Measurements from ENCODE around the gene MACROH2A2. TPM values are rescaled to one million over a fixed set of nuclear protein-coding genes. Genes with fewer than 3 reads are reported as not detected.
A peak's percentile ranks its signal among the peaks of the same experiment; 100 is the strongest.
"Not testable (repeated sequence)": the region's sequence is repeated elsewhere in the genome, so short reads cannot be mapped to it uniquely, and the experiment has no call there.

MACROH2A2 gene
- total RNA-seq, 1 experiment from 2014 or later = 11.3 TPM

GRCh38 chr10:70041016-70041415 is 11.6 kb upstream of the MACROH2A2 start:
- DNase-seq = no peak
- Mint-ChIP-seq H3K9me3 (peaks cover 10 to 18% of the 10 kb centered on the region in 2 experiments), H3K27ac (peak overlapping the region in 1 of 3 experiments; percentile 13; a peak in 1 of 7 replicates), H3K36me3 (ENCODE audit: insufficient read depth in 1 of 3, low read depth in 3 of 3) (peaks cover 0 to 8% (median 5%) of the 10 kb centered on the region in 3 experiments; a peak in 1 of 7 replicates), H3K4me3 (peak overlapping the region in 1 of 2 experiments; percentile 53; a peak in 2 of 5 replicates), H3K4me1 (peaks cover 24 to 29% of the 10 kb centered on the region in 2 experiments), H3K27me3 (ENCODE audit: low read depth) (peaks cover 91% of the 10 kb centered on the region)
- Histone ChIP-seq H3K9ac (ENCODE audit: extremely low read depth, insufficient read length, low read length) (no peak overlapping the region), H3K79me1 (ENCODE audit: insufficient read depth, low read depth, low read length, poor library complexity, severe bottlenecking) (no peaks in the 10 kb centered on the region), H3K56ac (ENCODE audit: insufficient read length, low read depth, low read length) (no peak overlapping the region), H3K4me2 (ENCODE audit: insufficient read depth, insufficient read length, low read length) (no peak overlapping the region), H3K79me2 (ENCODE audit: insufficient read depth, low read length) (no peaks in the 10 kb centered on the region), H4K8ac (replicated peaks; ENCODE audit: insufficient read length, low read depth, low read length) (no peak overlapping the region), H2BK20ac (ENCODE audit: low read depth, low read length, poor library complexity, severe bottlenecking) (no peak overlapping the region), H3K18ac (ENCODE audit: insufficient read length, low read depth, low read length) (no peak overlapping the region), H3K4ac (ENCODE audit: low read depth, low read length) (no peak overlapping the region), H4K5ac (ENCODE audit: insufficient read length, low read depth, low read length) (no peak overlapping the region), H3T11ph (ENCODE audit: low read length) (no peak overlapping the region), H2BK15ac (ENCODE audit: low read depth, low read length) (no peak overlapping the region), H2AK5ac (ENCODE audit: insufficient read length, low read length) (no peak overlapping the region), H2BK12ac (ENCODE audit: insufficient read length, low read depth, low read length) (no peak overlapping the region), H3K14ac (ENCODE audit: insufficient read depth, low read length) (no peak overlapping the region), H3K27ac (ENCODE audit: insufficient read length, low read depth, low read length) (no peak overlapping the region), H3K9me3 (ENCODE audit: control insufficient read depth, low read depth, low read length) (no peaks in the 10 kb centered on the region), H3K4me1 (ENCODE audit: insufficient read depth, low read length) (peaks cover 7% of the 10 kb centered on the region), H3K23me2 (ENCODE audit: insufficient read length, low read depth, low read length, poor library complexity, severe bottlenecking) (no peaks in the 10 kb centered on the region), H2BK120ac (ENCODE audit: low read depth, low read length, poor library complexity, severe bottlenecking) (no peak overlapping the region), H2BK5ac (ENCODE audit: insufficient read length, low read length) (no peak overlapping the region), H4K20me1 (ENCODE audit: control insufficient read depth, insufficient read depth, insufficient read length) (no peaks in the 10 kb centered on the region), H3K27me3 (ENCODE audit: insufficient read depth, low read length) (peaks cover 14% of the 10 kb centered on the region), H3K23ac (ENCODE audit: insufficient read length, low read depth, low read length) (no peak overlapping the region), H2AFZ (ENCODE audit: low read length) (no peak overlapping the region), H4K91ac (ENCODE audit: insufficient read length, low read depth, low read length) (no peak overlapping the region)
- TF ChIP-seq, protein P1, sequence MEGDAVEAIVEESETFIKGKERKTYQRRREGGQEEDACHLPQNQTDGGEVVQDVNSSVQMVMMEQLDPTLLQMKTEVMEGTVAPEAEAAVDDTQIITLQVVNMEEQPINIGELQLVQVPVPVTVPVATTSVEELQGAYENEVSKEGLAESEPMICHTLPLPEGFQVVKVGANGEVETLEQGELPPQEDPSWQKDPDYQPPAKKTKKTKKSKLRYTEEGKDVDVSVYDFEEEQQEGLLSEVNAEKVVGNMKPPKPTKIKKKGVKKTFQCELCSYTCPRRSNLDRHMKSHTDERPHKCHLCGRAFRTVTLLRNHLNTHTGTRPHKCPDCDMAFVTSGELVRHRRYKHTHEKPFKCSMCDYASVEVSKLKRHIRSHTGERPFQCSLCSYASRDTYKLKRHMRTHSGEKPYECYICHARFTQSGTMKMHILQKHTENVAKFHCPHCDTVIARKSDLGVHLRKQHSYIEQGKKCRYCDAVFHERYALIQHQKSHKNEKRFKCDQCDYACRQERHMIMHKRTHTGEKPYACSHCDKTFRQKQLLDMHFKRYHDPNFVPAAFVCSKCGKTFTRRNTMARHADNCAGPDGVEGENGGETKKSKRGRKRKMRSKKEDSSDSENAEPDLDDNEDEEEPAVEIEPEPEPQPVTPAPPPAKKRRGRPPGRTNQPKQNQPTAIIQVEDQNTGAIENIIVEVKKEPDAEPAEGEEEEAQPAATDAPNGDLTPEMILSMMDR (conservative IDR thresholded peaks at IDR 0.05) = no peak
- no CpG with 5 or more reads among the region's 2 CpGs for WGBS (ENCODE audit: extremely low coverage, insufficient read length, low lambda C conversion rate)

DNA sequence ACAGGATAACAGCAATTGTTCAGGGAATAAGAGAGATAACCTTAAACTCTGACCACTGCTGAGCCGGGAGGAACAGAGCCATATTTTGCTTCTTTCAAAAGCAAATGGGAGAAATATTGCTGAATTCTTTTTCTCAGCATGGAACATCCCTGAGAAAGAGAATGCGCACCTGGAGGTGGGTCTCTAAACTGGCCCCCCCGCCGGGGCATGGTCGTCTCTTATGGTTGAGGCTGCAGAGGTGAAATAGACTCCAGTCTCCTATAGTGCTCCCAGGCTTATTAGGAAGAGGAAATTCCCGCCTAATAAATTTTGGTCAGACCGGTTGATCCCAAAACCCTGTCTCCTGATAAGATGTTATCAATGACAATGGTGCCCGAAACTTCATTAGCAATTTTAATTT is 10.9 kb upstream of the MACROH2A2 start:
- WGBS (ENCODE audit: extremely low coverage, insufficient read length, low lambda C conversion rate) = no CpG with 5 or more reads among the region's 8 CpGs
- not testable (repeated sequence) for H3K4ac ChIP-seq (ENCODE audit: low read depth, low read length); H2BK12ac ChIP-seq (ENCODE audit: insufficient read length, low read depth, low read length); H3K9ac ChIP-seq (ENCODE audit: extremely low read depth, insufficient read length, low read length); H2BK20ac ChIP-seq (ENCODE audit: low read depth, low read length, poor library complexity, severe bottlenecking); H2BK15ac ChIP-seq (ENCODE audit: low read depth, low read length); H2BK120ac ChIP-seq (ENCODE audit: low read depth, low read length, poor library complexity, severe bottlenecking); H2AK5ac ChIP-seq (ENCODE audit: insufficient read length, low read length); H4K8ac ChIP-seq (replicated peaks; ENCODE audit: insufficient read length, low read depth, low read length); H3K23ac ChIP-seq (ENCODE audit: insufficient read length, low read depth, low read length); H3K27ac ChIP-seq (ENCODE audit: insufficient read length, low read depth, low read length); H2BK5ac ChIP-seq (ENCODE audit: insufficient read length, low read length); H3K23me2 ChIP-seq (ENCODE audit: insufficient read length, low read depth, low read length, poor library complexity, severe bottlenecking); H3T11ph ChIP-seq (ENCODE audit: low read length); H4K20me1 ChIP-seq (ENCODE audit: control insufficient read depth, insufficient read depth, insufficient read length); H3K56ac ChIP-seq (ENCODE audit: insufficient read length, low read depth, low read length); H3K79me1 ChIP-seq (ENCODE audit: insufficient read depth, low read depth, low read length, poor library complexity, severe bottlenecking); H3K4me2 ChIP-seq (ENCODE audit: insufficient read depth, insufficient read length, low read length); H3K14ac ChIP-seq (ENCODE audit: insufficient read depth, low read length); H4K5ac ChIP-seq (ENCODE audit: insufficient read length, low read depth, low read length); H3K18ac ChIP-seq (ENCODE audit: insufficient read length, low read depth, low read length); H3K9me3 ChIP-seq (ENCODE audit: control insufficient read depth, low read depth, low read length); H3K36me3 Mint-ChIP-seq (ENCODE audit: insufficient read depth in 1 of 3, low read depth in 3 of 3); H3K79me2 ChIP-seq (ENCODE audit: insufficient read depth, low read length); H3K4me1 ChIP-seq (ENCODE audit: insufficient read depth, low read length); H2AFZ ChIP-seq (ENCODE audit: low read length); H4K91ac ChIP-seq (ENCODE audit: insufficient read length, low read depth, low read length)
- DNase-seq = peak; percentile 59
- Mint-ChIP-seq H3K27ac (peak overlapping the region in 1 of 3 experiments; percentile 61; a peak in 1 of 7 replicates), H3K4me3 (peak overlapping the region in 1 of 2 experiments; percentile 27; a peak in 3 of 5 replicates), H3K9me3 (peaks cover 10 to 18% of the 10 kb centered on the region in 2 experiments), H3K27me3 (ENCODE audit: low read depth) (peaks cover 93% of the 10 kb centered on the region), H3K4me1 (peaks cover 24 to 29% of the 10 kb centered on the region in 2 experiments)
- H3K27me3 ChIP-seq (ENCODE audit: insufficient read depth, low read length) = peaks cover 14% of the 10 kb centered on the region

Measured in H9 (cell line).